ENCODE results near the gene ELOVL4. TPM values are rescaled to one million over a fixed set of nuclear protein-coding genes. Genes with fewer than 3 reads are reported as not detected.

Gene ELOVL4
- total RNA-seq, 1 donor from 2014 or later: 0.24 TPM

DNA sequence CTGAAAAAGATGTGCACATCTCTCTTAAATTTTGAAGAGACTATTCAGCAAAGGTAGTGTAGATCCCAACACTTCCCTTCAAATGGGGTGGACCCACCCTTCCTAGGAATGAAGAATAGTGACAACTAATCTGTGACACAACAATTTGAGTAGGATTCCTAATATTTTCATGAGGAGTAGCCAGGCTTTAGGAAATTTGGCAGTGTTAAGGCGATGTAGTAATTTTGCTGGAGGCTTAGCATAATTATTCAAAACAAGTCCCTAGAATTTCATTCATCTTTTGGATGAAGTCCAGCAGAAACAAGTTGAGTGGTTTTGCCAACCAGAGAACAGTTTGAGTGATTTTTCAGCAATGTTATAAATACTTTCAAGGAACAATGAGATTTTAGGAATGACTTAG lies 52.4 kb downstream of the ELOVL4 start:
- ATAC-seq (no peak), DNase-seq (no peak)
- no peak for TF ChIP-seq CTCF (IDR thresholded peaks at IDR 0.05)
- Histone ChIP-seq H3K27ac (no peak overlapping the region), H3K4me3 (no peak overlapping the region), H3K4me1 (no peaks in the 10 kb centered on the region), H3K9me3 (no peaks in the 10 kb centered on the region), H3K36me3 (no peaks in the 10 kb centered on the region), H3K27me3 (ENCODE audit: low read depth) (no peaks in the 10 kb centered on the region)
- intact Hi-C loops (cut with DNase I): no loop called here

DNA sequence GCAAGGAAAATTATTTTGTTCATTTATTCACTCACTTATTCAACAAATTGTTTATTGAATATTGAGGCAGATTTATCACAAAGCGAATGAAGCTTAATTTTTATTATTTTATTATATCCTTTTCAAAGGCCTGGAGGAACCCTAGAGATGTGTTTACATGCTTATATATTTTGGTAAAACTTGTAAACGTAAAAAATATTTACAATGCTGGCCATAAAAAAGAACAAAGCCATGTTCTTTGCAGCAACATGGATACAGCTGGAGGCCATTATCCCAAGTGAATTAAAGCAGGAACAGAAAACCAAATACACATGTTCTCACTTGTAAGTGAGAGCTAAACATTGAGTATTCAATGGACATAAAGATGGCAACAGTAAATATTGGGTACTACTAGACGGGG lies 58.8 kb downstream of the ELOVL4 start:
- TF ChIP-seq CTCF (IDR thresholded peaks at IDR 0.05): no peak
- intact Hi-C loops (cut with DNase I): no loop called here
- ATAC-seq (no peak), DNase-seq (no peak)
- H3K27ac ChIP-seq: no peak overlapping the region
- H3K4me1 ChIP-seq: no peaks in the 10 kb centered on the region
- no peak overlapping the region for H3K4me3 ChIP-seq
- H3K9me3 ChIP-seq: no peaks in the 10 kb centered on the region
- H3K27me3 ChIP-seq (ENCODE audit: low read depth): no peaks in the 10 kb centered on the region
- no peaks in the 10 kb centered on the region for H3K36me3 ChIP-seq

- Histone ChIP-seq H3K4me1 (no peaks in the 10 kb centered on the region), H3K27me3 (ENCODE audit: low read depth) (no peaks in the 10 kb centered on the region), H3K27ac (no peak overlapping the region), H3K4me3 (no peak overlapping the region), H3K36me3 (no peaks in the 10 kb centered on the region), H3K9me3 (peaks cover 3% of the 10 kb centered on the region)
- ATAC-seq: peak in 1 of 2 donors; percentile 37
- no peak for TF ChIP-seq CTCF (IDR thresholded peaks at IDR 0.05)
- DNase-seq: no peak
- intact Hi-C loops (cut with DNase I): no loop called here
Observed at GRCh38 chr6:79878142-79878748, 69.1 kb downstream of the ELOVL4 start.

DNA sequence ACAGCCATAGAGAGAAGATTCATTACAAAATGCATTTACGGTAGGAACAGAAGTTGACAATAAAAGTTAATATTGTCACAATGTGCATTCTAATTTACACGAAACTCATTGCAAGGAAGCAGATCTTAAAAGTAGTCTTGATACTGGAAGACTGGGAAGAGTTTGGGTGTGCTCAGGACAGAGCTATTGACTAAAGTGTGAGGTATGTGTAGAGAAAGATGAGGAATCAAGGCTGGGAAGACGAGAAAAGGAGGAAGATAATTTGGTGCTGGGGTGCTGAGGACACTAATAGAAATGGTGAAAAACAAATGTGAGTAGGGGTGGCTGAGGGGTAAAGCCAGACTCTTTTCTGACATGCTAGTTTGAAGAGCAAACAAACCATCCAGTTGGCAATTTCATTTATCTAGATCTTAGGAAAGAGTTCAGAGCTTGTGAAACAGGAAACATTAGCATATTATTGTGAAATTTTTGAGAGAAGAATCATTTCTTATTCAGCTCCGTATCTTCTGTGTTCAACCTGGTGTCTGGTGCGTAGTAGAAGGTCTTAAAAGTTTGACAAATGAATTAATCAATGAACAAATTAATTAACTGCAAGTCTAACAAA lies 72.7 kb downstream of the ELOVL4 start:
- Histone ChIP-seq H3K27ac (no peak overlapping the region), H3K4me3 (no peak overlapping the region), H3K36me3 (no peaks in the 10 kb centered on the region), H3K9me3 (no peaks in the 10 kb centered on the region), H3K4me1 (peaks cover 3% of the 10 kb centered on the region), H3K27me3 (ENCODE audit: low read depth) (no peaks in the 10 kb centered on the region)
- no peak for TF ChIP-seq CTCF (IDR thresholded peaks at IDR 0.05)
- intact Hi-C loops (cut with DNase I): no loop called here
- no peak for ATAC-seq
- no peak for DNase-seq

DNA sequence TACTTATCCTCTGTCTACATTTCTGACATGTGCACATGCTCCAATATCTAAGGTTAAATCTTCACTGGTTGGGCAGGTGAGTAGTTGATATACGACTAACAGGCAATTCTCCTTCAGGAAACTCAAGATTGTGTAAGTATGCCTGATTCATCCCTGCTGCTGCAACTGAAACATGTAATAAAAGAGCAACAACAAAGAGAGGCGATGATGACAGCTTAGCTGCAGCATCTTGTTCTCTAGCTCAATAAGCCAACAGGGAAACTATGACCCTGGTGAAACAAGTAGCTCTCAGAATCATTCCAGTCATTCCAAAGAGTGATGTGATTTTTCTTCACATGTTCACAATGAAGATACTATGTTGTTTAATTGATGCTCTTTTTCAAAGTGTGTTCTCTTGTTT lies 74.4 kb downstream of the ELOVL4 start:
- Histone ChIP-seq H3K4me3 (no peak overlapping the region), H3K27me3 (ENCODE audit: low read depth) (no peaks in the 10 kb centered on the region), H3K27ac (no peak overlapping the region), H3K36me3 (no peaks in the 10 kb centered on the region), H3K9me3 (no peaks in the 10 kb centered on the region), H3K4me1 (peaks cover 8% of the 10 kb centered on the region)
- intact Hi-C loops (cut with DNase I): no loop called here
- DNase-seq: no peak
- no peak for TF ChIP-seq CTCF (IDR thresholded peaks at IDR 0.05)
- no peak for ATAC-seq
